Measurements from ENCODE around the gene FAM90A1.
"Not testable (repeated sequence)": the region's sequence is repeated elsewhere in the genome, so short reads cannot be mapped to it uniquely, and the experiment has no call there.

FAM90A1 gene, protein sequence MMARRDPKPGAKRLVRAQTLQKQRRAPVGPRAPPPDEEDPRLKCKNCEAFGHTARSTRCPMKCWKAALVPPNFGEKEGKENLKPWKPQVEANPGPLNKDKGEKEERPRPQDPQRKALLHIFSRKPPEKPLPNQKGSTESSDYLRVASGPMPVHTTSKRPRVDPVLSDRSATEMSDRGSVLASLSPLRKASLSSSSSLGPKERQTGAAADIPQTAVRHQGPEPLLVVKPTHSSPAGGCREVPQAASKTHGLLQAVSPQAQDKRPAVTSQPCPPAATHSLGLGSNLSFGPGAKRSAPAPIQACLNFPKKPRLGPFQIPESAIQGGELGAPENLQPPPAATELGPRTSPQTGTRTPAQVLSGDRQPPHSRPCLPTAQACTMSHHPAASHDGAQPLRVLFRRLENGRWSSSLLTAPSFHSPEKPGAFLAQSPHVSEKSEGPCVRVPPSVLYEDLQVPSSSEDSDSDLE

DNA sequence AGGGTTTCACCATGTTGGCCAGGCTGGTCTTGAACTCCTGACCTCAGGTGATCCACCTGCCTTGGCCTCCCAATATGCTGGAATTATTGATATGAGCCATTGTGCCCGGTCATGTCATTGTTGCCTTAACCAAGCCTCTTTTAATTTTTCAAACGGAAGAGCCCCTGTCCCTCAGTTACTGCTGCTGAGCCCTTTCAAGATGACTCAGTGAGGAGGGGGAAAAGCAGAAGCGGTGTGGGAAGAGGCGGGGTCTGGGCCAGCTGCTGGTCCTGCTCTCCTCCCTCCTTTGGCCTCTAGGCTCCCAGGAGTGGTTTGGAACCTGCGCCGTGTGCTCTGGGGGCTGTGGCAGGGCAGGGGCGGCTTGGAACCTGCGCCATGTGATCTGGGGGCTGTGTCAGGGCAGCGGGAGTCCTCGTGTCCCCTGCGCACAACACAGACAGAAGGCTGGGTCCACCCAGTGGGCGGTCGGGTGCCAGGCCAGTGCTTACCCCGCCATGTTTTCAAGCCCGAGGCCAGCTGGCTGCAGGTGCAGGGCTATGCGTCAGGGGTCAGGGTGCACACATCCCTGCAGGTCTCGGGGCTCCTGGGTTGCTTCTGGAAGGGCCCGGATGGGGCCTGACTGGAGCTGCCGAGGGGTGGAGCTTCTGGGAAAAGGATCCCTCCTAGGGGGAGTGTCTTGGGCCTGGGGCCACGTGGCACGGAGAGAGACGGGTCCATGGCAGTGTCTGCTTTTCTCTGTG, at the start of gene FAM90A1:
TSS of gene FAM90A1 (minus strand) at position 627 of the 740 bp plus-strand sequence. CDS start 2,786 bp downstream, outside the sequence.
- H3K27ac Mint-ChIP-seq; H3K9me3 Mint-ChIP-seq; H3K36me3 Mint-ChIP-seq (ENCODE audit: low read depth); H3K4me1 Mint-ChIP-seq (ENCODE audit: low read depth); H3K27me3 Mint-ChIP-seq: not testable (repeated sequence)
- peak within 1 kb of the TSS; percentile 39 for H3K4me3 Mint-ChIP-seq

DNA sequence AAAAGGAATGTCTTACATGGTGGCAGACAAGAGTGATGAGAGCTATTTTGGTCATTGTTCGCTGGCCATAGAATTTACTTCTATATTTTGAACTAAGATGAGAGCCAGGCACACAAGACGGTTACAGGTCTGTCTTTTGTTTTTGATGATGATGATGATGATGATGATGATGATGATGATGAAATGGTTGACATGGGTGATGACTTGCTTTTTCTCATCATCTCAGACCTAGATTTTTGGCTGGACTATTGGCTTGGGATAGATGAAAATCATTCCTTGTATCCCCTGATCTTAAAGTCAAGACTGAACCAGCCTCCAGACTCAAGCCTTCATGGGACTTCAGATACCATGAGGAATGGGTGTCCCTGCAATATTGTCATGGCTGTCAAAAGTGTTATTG, 49.0 kb upstream of the FAM90A1 start:
- not testable (repeated sequence) for H3K4me1 Mint-ChIP-seq (ENCODE audit: low read depth); H3K27ac Mint-ChIP-seq; H3K4me3 Mint-ChIP-seq; H3K36me3 Mint-ChIP-seq (ENCODE audit: low read depth); H3K27me3 Mint-ChIP-seq; H3K9me3 Mint-ChIP-seq

DNA sequence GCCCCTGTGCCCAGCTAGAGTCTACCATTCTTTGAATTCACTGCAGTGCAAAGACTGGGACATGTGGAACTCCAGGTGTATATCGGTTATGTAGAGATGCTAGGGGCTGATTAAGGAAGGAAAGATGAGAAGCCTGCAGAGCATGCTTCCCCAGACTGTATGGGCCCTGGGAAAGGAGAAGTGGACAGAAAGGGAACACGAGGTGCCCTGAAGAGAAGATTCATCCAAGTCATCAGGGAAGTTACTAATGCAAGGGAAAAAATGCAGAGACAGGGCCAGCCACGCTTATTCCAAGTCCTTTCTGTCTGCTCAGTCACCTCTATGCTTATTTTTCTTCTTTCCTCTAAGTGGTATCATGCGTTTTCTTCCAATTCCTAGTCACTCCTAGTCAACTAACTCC, 39.3 kb upstream of the FAM90A1 start:
- H3K27ac Mint-ChIP-seq; H3K27me3 Mint-ChIP-seq; H3K36me3 Mint-ChIP-seq (ENCODE audit: low read depth); H3K9me3 Mint-ChIP-seq; H3K4me1 Mint-ChIP-seq (ENCODE audit: low read depth); H3K4me3 Mint-ChIP-seq: not testable (repeated sequence)

DNA sequence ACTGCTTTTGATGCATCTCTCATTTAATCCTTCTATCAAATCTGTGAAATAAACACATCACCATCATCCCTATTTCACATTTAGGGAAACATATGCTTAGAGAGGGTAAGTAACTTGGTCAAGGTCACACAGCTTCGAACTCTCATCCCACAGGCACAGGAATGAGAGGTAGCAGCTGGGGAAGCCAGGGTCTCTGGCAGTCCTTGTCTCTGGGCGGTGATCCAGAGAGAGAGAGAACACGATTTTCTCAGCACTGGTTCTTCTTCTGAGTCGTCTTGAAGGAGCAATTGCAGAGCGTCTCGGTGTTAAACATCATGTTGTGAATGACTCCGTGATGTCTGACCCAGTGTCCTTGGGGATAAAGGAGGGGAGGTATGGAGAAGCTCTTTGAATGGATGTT, 36.8 kb upstream of the FAM90A1 start:
- peaks cover 14% of the 10 kb centered on the region for H3K27me3 Mint-ChIP-seq
- H3K27ac Mint-ChIP-seq; H3K4me3 Mint-ChIP-seq; H3K9me3 Mint-ChIP-seq; H3K4me1 Mint-ChIP-seq (ENCODE audit: low read depth); H3K36me3 Mint-ChIP-seq (ENCODE audit: low read depth): not testable (repeated sequence)

DNA sequence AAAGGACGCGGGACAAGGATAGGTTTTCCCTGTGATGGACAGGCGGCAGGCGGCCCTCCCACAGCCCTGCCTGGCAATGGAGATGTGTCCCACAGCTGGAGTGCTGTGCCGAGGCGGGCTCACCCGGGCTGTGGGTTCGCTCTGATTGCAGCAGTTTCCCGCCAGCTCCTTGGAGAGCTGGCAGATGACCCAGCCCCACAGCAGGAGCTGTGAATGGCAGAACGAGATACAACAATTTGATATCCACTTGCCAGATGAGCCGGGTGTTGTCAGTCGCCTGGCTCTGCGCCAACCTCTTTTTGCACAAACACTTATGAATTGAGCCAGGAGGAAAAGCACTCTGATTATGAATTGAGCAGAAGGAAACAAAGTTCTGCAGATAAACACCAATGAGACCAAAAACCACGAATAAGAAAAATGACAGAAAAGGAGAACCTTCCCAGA, 33.7 kb upstream of the FAM90A1 start:
- peaks cover 11% of the 10 kb centered on the region for H3K27me3 Mint-ChIP-seq
- not testable (repeated sequence) for H3K36me3 Mint-ChIP-seq (ENCODE audit: low read depth); H3K4me3 Mint-ChIP-seq; H3K4me1 Mint-ChIP-seq (ENCODE audit: low read depth); H3K9me3 Mint-ChIP-seq; H3K27ac Mint-ChIP-seq

DNA sequence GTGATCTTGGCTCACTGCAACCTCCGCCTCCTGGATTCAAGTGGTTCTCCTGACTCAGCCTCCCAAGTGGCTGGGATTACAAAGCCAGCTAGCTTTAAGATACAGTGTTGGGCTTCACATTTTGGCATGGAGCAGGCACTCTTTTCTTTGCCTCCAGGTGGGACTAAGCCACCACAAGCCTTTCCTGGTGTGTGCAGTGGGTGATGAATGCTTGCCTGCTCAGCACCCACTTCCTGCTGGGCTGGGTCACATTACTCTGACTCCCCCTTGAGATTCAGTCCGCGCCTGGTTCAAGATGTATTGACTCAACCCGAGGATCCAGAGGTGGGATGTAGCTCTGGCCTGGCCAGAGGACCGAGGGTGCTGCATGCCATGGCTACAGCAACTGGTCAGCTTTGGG, 28.9 kb upstream of the FAM90A1 start:
- not testable (repeated sequence) for H3K36me3 Mint-ChIP-seq (ENCODE audit: low read depth); H3K9me3 Mint-ChIP-seq; H3K27ac Mint-ChIP-seq; H3K4me3 Mint-ChIP-seq; H3K4me1 Mint-ChIP-seq (ENCODE audit: low read depth); H3K27me3 Mint-ChIP-seq

DNA sequence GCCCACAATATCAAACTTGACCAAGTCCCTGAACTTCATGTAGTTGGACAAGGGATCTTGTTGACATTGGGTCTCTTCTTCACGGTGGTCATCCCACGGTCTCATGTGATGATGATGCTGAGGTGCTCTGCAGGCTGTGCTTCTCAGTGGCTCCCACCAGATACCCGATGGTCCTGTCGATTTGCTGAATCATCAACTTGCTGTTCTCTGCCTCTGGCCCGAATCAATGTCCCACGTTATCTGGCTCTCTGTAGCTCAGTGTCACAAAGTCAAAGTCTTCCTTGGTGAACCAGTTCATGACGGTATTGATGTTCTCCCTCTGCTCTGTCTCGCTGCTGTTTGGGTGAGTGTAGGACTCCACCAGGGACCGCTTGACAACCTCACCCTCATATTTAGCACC, 27.3 kb upstream of the FAM90A1 start:
- H3K4me3 Mint-ChIP-seq; H3K27ac Mint-ChIP-seq; H3K4me1 Mint-ChIP-seq (ENCODE audit: low read depth); H3K9me3 Mint-ChIP-seq; H3K27me3 Mint-ChIP-seq; H3K36me3 Mint-ChIP-seq (ENCODE audit: low read depth): not testable (repeated sequence)

DNA sequence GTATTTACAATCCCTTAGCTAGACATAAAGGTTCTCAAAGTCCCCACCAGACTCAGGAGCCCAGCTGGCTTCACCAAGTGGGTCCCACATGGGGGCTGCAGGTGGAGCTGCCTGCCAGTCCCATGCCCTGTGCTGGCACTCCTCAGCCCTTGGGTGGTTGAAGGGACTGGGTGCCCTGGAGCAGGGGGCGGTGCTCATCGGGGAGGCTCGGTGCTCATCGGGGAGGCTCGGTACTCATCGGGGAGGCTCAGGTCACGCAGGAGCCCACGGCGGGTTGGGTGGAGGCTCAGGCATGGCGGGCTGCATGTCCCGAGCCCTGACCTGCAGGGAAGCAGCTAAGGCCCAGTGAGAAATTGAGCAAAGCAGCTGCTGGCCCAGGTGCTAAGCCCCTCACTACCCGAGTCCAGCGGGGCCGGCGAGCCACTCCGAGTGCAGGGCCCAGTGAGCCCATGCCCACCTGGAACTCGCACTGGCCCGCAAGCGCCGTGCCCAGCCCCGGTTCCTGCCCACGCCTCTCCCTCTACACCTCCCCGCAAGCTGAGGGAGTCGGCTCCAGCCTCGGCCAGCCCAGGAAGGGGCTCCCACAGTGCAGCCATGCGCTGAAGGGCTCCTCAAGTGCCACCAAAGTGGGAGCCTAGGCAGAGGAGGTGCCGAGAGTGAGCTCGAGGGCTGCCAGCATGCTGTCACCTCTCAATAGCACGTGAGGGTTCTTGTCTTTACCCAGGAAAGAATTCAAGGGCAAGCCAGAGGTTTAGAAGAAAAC, 24.8 kb upstream of the FAM90A1 start:
- not testable (repeated sequence) for H3K27me3 Mint-ChIP-seq; H3K36me3 Mint-ChIP-seq (ENCODE audit: low read depth); H3K27ac Mint-ChIP-seq

DNA sequence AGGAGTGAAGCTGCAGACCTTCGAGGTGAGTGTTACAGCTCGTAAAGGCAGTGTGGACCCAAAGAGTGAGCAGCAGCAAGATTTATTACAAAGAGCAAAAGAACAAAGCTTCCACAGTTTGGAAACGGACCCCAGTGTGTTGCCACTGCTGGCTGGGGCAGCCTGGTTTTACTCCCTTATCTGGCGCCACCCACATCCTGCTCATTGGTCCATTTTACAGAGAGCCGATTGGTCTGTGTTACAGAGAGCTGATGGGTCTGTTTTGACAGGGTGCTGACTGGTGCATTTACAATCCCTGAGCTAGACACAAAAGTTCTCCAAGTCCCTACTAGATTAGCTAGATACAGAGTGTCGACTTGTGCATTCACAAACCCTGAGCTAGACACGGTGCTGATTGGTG, 24.2 kb upstream of the FAM90A1 start:
- H3K27me3 Mint-ChIP-seq; H3K4me1 Mint-ChIP-seq (ENCODE audit: low read depth); H3K9me3 Mint-ChIP-seq; H3K27ac Mint-ChIP-seq; H3K4me3 Mint-ChIP-seq; H3K36me3 Mint-ChIP-seq (ENCODE audit: low read depth): not testable (repeated sequence)

More for the DNA sequence above, 24.8 kb upstream of the FAM90A1 start:
- not testable (repeated sequence) for H3K4me1 Mint-ChIP-seq (ENCODE audit: low read depth); H3K9me3 Mint-ChIP-seq; H3K4me3 Mint-ChIP-seq

DNA sequence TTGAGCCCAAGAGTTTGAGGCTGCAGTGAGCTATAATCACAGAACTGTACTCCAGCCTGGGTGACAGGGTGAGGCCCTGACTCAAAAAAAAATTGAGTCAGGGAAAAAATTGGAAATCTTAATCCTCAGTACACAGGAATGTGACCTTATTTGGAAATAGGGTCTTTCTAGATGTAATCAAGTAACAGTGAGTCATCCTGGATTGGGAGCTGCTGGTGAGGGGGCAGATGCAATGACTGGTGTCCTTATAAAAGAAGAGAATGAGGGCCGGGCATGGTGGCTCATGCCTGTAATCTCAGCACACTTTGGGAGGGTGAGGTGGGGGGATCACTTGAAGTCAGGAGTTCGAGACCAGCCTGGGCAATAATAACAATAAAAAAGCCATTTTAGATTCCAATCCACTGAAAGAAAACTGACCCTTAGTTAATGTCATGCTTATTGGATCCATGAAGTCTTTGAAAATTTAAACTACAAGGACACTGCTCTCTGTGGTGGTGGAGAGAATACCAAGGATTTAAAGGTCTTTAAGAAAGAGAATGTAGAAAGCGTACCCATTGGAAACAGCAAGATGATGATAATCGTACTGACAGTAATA, 19.6 kb upstream of the FAM90A1 start:
- H3K27me3 Mint-ChIP-seq; H3K9me3 Mint-ChIP-seq; H3K4me1 Mint-ChIP-seq (ENCODE audit: low read depth); H3K4me3 Mint-ChIP-seq; H3K36me3 Mint-ChIP-seq (ENCODE audit: low read depth); H3K27ac Mint-ChIP-seq: not testable (repeated sequence)

DNA sequence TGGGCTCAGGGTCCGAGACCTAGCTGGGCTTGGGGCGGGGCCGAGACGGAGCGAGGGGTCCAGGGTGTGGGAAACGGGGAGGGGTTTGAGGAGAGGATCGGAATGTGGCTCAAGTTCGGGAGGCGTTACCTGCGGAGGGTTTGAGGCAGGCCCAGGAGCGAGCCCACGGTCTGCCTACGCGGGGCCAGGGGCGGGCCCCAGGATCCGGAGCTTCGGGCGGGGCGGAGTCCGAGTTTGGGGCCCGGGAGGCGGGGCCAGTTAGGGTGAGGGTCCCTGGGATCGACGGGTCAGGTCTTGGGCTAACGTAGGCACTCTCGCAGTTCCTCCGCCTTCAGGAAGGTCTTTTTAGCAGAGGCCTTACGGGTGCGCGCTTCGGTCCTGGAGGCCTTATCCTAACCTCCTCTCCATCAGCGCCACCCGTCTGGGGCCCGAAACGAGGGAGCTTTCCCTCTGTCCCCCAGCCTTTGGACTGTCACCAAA, 16.3 kb upstream of the FAM90A1 start:
- not testable (repeated sequence) for H3K36me3 Mint-ChIP-seq (ENCODE audit: low read depth); H3K27me3 Mint-ChIP-seq; H3K9me3 Mint-ChIP-seq
- H3K27ac Mint-ChIP-seq = peak overlapping the region; percentile 76
- peak overlapping the region; percentile 87 for H3K4me3 Mint-ChIP-seq
- peaks cover 17% of the 10 kb centered on the region for H3K4me1 Mint-ChIP-seq (ENCODE audit: low read depth)

DNA sequence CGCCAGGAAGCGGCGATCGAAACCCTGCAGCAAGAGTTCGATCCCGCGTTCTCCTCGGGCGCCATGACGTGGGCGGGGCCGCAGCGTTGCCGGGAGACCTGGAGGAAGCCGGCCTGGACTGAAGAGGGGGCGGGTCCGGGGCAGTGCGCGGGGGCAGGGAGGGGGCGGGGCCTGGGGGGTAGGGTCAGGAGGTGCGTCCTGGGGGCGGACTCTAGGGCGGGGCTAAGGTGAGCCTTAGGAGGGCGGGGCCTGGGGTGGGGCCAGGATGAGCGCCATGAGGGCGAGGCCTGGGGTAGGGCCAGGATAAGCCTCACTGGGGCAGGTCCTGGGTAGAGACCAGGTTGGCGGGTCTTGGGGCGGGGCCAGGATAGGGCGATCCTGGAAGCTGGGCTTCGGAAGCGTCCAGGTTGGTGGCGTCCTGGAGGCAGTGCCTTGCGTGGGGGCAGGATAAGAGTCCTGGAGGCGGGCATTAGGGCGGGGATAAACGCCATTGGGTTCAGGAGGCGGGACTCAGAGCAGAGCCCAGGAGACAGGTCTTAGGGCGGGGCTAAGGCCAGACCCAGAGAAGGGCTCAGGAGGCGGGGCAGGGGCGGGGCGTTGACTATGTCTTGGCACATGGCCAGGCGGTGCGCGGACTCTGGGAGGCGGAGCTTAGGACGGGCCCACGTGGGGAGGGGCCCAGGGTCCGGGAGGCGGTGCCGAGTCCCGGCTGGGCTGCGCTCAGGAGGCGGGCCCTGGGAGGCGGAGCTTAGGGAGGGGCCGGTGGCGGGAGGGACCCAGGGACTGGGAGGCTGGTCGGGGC, 15.7 kb upstream of the FAM90A1 start:
- Mint-ChIP-seq H3K4me3 (peak overlapping the region; percentile 87), H3K4me1 (ENCODE audit: low read depth) (peaks cover 17% of the 10 kb centered on the region), H3K27ac (peak overlapping the region; percentile 94)
- not testable (repeated sequence) for H3K27me3 Mint-ChIP-seq; H3K36me3 Mint-ChIP-seq (ENCODE audit: low read depth); H3K9me3 Mint-ChIP-seq

DNA sequence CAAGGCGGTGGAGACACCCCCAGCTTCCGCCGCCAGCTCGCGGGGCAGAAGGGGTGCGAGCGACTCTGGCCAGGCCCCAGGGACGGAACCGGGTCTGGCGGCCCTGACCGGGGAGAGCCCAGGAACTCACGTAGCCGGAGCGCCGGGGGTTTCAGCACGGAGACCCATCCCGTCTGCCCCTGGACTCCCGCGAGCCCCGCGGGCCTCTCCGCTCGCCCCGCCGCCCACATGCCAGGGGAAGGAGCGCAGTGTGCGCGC, 15.1 kb upstream of the FAM90A1 start:
- H3K4me3 Mint-ChIP-seq = peak overlapping the region; percentile 87
- peak overlapping the region; percentile 85 for H3K27ac Mint-ChIP-seq
- H3K4me1 Mint-ChIP-seq (ENCODE audit: low read depth) = peaks cover 17% of the 10 kb centered on the region
- not testable (repeated sequence) for H3K27me3 Mint-ChIP-seq; H3K9me3 Mint-ChIP-seq; H3K36me3 Mint-ChIP-seq (ENCODE audit: low read depth)

DNA sequence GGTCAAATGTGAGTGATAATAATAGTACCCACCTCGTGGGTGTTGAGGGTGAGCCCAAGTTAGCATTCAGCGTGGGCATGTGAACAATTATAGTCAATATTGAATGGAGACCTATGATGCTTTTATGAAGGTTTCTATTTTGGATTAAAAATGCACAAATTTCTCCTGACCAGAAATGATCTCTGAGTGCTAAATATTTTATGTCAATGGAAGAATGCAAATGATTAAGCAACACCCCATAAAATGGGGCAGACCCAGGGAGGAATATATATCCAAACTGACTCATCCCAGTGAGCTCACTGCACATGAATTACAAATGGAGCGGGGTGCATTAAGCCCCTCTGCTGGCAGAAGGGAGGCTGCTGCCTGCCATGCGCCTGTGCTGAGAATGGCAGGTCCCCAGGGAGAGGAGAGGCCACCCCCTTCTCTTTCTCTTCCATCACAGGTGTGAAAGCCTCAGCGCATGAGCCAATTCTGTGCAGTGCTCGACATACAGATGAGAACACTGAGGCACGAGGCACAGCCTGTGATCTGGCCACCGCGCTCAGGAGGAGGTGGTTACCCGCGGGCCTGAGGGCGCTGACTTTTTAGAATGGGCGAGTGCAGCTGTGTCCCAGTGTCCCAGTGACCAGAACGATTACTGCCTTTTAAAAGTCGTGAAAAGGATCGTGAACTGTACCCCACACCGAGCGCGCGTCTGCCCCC, 14.7 kb upstream of the FAM90A1 start:
- Mint-ChIP-seq H3K27ac (peak overlapping the region; percentile 85), H3K4me1 (ENCODE audit: low read depth) (peaks cover 17% of the 10 kb centered on the region), H3K4me3 (peak overlapping the region; percentile 87)
- not testable (repeated sequence) for H3K36me3 Mint-ChIP-seq (ENCODE audit: low read depth); H3K9me3 Mint-ChIP-seq; H3K27me3 Mint-ChIP-seq
